Heart right ventricle (tissue), 16 donors: Measurements from ENCODE around the gene CDCA7L. TPM values are rescaled to one million over a fixed set of nuclear protein-coding genes. Genes with fewer than 3 reads are reported as not detected.

Source experiments
- ATAC-seq, 8 donors: fragments of 200-7000 bp; cut with Tn5 transposase; one replicate each; pipeline ENCODE4 v1.9.1; 2020; ENCODE audit warnings: mild to moderate bottlenecking in 8 of 8, moderate library complexity in 8 of 8, moderate number of reproducible peaks in 1 of 8
- DNase-seq, 2 donors: peaks; one replicate each; pipeline ENCODE4 v3.0.0-alpha.2; 2020
- H3K27ac ChIP-seq, 10 donors: fragments of 200-600 bp; sonication (generic) in 2 of 10; one replicate each; pipeline versions ENCODE4 v1.5.0 to v1.8.0; 2020 to 2022; ENCODE audit warnings: mild to moderate bottlenecking in 3 of 10
- H3K27me3 ChIP-seq, 7 donors: fragments of 200-600 bp; one replicate each; pipeline ENCODE4 v1.8.0; 2021 to 2022; ENCODE audit warnings: mild to moderate bottlenecking in 2 of 7
- H3K36me3 ChIP-seq, 9 donors: fragments of 200-600 bp; sonication (generic) in 1 of 9; one replicate each; pipeline versions ENCODE4 v1.5.0 to v1.8.0; 2020 to 2022; ENCODE audit warnings: mild to moderate bottlenecking in 2 of 9
- H3K4me1 ChIP-seq, 9 donors: fragments of 200-600 bp; sonication (generic) in 1 of 9; one replicate each; pipeline versions ENCODE4 v1.5.0 to v1.8.0; 2020 to 2022; ENCODE audit warnings: mild to moderate bottlenecking in 4 of 9
- H3K4me3 ChIP-seq, 10 donors: fragments of 200-600 bp; sonication (generic) in 2 of 10; one replicate each; pipeline versions ENCODE4 v1.5.0 to v1.8.0; 2020 to 2022; ENCODE audit warnings: mild to moderate bottlenecking in 7 of 10, moderate library complexity in 2 of 10
- H3K9me3 ChIP-seq, 11 donors: fragments of 200-600 bp in 10 of 11; sonication (generic) in 2 of 11; one replicate each; pipeline versions ENCODE4 v1.5.0 to v1.8.0; 2013 to 2022; ENCODE audit warnings: mild to moderate bottlenecking in 2 of 11, control low read depth in 1 of 11, moderate library complexity in 1 of 11
- CTCF ChIP-seq, 9 donors: fragments of 200-600 bp; sonication (generic) in 2 of 9; IDR thresholded peaks; one replicate each; pipeline versions ENCODE4 v1.5.0 to v1.8.0; 2021 to 2022; ENCODE audit warnings: antibody characterized with exemption in 9 of 9, mild to moderate bottlenecking in 5 of 9, moderate library complexity in 1 of 9
- WGBS, 2 donors: extraction: QIAGEN DNeasy Blood & Tissue Kit; methylation state at CpG; one replicate each; pipeline ENCODE4 v1.1.7; 2013; ENCODE audit warnings: inconsistent platforms in 1 of 2; 5-methylcytosine and 5-hydroxymethylcytosine counted together
- intact Hi-C, 10 donors: fragments of 100-400 bp; cut with DNase I; formaldehyde crosslinking; loops; one replicate each; pipeline versions ENCODE4 v1.11.1 to v1.14.2; 2022
- polyA plus RNA-seq, 2 donors: library from polyadenylated mRNA; stranded (reverse); fragments of 200-250 nt; gene quantifications; one replicate each; pipeline ENCODE4 v1.2.3, GENCODE V29; 2013
- total RNA-seq, 10 donors: library from RNA; stranded (reverse); fragmentation: NEBNext Ultra II Directional in 3 of 10; extraction: Animal tissue kit (Norgen Biotek cat#: 25700) in 3 of 10; gene quantifications; one replicate each; pipeline versions ENCODE4 v1.2.1 to v1.2.4, GENCODE V29; 2021 to 2023
- donor health status: Arrhythmogenic right ventricular cardiomyopathy.
- donor health status: ischemic (EF 13 %, LVEDD 7.1; RV severe dilation, severe dysfunction).
- donor health status: healthy with polysubstance abuse.
- donor health status: DM: no; HTN: yes; CAD: no.
- donor health status: DM: no; HTN: no; CAD: no.
- donor health status: ischemic (EF 25% LVEDD 6.9; RV normal size, moderate dysfunction).
- donor health status: ischemic (EF 25% LVEDD 5.7; RV mildly dilated, moderate dysfunction).
- donor health status: healthy.
- donor health status: DM: yes; HTN: yes; CAD: no.
- donor health status: Ischemic cardiomyopathy.
- donor health status: ischemic (EF 35%, LVEDD 5.7; RV mildly dilated, moderate dysfunction).
- donor health status: nonischemic (EF 11% LVEDD 7.7; RV severe dilation, severe dysfunction).
- donor health status: DM: yes; HTN: yes; CAD: no.
- donor health status: PGD.
- donor health status: ischemic (EF 29% LVEDD 5.4; RV normal size, mild dysfunction).
- donor health status: nonischemic (EF 23%, LVEDD 6.1; RV moderate dilation, normal function).

CDCA7L gene
- total and polyA plus RNA-seq, 12 donors = 10.6 to 59.1 (median 42.8) TPM

DNA sequence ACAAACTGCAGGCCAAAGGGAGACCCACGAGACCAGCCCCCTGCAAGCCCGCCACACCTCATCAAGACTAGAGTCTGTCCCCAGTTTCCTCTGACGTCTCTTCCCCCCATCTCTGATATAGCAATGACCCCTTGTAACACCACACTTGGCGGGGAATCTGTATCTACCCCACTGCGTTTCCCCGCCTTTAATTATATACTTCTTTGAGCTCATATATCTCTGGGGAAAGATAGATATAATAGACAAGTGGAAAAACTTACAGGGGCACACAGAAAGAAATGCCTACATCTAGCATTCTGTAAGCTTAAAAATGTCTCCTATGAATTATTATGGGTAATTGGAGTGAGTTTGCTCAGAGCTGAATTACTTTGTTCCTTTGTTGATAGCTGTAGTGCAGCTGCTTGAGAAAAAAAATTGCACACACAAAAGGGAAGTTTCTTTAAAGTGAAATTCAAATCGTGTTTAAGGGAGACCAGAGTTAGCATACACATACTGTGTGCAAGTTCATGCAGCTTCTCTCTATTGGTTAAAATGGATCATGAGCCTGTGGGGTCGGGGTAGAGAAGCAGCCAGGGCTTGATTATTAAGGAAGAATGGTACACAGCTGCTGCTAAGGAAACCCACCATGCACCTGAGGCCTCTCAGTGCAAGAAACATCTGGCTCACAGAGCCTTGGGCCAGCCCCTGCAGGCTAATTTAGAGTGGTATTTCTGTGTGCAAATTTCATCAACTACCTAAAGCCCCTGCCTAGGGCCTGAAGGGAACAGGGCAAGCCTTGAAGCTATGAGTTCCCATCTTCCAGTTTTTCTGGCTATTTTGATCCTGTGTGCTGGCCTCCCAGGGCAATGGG is 32.5 kb downstream of the CDCA7L start:
- Histone ChIP-seq H3K27ac (peak overlapping the region in 7 of 10 donors; percentile 1 to 79 (median 50)), H3K27me3 (no peaks in the 10 kb centered on the region), H3K36me3 (peaks cover 0 to 22% (median 3%) of the 10 kb centered on the region in 9 donors), H3K9me3 (no peaks in the 10 kb centered on the region), H3K4me1 (peaks cover 2 to 58% (median 21%) of the 10 kb centered on the region in 9 donors), H3K4me3 (no peak overlapping the region)
- no peak for ATAC-seq
- no peak for TF ChIP-seq CTCF (IDR thresholded peaks at IDR 0.05)
- no peak for DNase-seq
- WGBS, 2 donors = 75 to 80% methylated on average over 8 of the region's 8 CpGs
- intact Hi-C loops = loop anchor here in 1 of 10 donors (5.0 kb wide), 1 partner anchor 34 kb away; the partner anchor contains the start of gene CDCA7L

DNA sequence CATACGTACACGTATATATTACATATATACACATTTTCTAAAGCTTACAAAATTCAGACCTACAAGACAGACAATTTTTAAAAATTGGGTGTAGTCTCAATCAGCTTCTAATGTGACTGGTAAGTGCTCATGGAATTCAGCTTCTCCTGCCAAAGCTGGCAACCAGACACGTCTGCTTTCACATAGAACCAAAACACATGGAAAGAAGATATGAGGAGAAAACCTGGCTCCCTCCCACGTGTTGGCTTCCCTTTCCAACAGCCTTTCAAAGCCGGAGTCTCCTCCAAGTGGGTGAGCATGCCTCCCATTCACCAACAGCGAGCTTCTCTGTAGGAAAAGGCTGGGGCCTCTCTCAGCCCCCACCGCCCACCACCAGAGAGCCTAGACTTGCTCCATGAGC is 33.4 kb downstream of the CDCA7L start:
- ATAC-seq (peak; percentile 43 to 87 (median 77)), DNase-seq (peak; percentile 48 to 76)
- Histone ChIP-seq H3K4me1 (peaks cover 2 to 58% (median 17%) of the 10 kb centered on the region in 9 donors), H3K36me3 (peaks cover 0 to 27% (median 3%) of the 10 kb centered on the region in 9 donors), H3K27ac (peak overlapping the region in 8 of 10 donors; percentile 10 to 79 (median 53)), H3K27me3 (no peaks in the 10 kb centered on the region), H3K9me3 (no peaks in the 10 kb centered on the region), H3K4me3 (no peak overlapping the region)
- 41 to 56% methylated on average over 7 of the region's 7 CpGs for WGBS, 2 donors
- TF ChIP-seq CTCF (IDR thresholded peaks at IDR 0.05) = no peak
- intact Hi-C loops = loop anchor here in 1 of 10 donors (5.0 kb wide), 1 partner anchor 35 kb away; the partner anchor contains the start of gene CDCA7L

GRCh38 chr7:21911341-21911875 is 34.3 kb downstream of the CDCA7L start:
- DNase-seq = no peak
- peak overlapping the region in 6 of 10 donors; percentile 26 to 79 (median 56) for H3K27ac ChIP-seq
- H3K9me3 ChIP-seq = no peaks in the 10 kb centered on the region
- no peak for TF ChIP-seq CTCF (IDR thresholded peaks at IDR 0.05)
- WGBS, 2 donors = 83 to 84% methylated on average over 8 of the region's 8 CpGs
- intact Hi-C loops = loop anchor here in 1 of 10 donors (2.0 to 5.0 kb wide), 2 partner anchors 36 to 485 kb away; partner anchors contain the start of gene CDCA7L
- no peak overlapping the region for H3K4me3 ChIP-seq
- no peak for ATAC-seq
- peaks cover 0 to 34% (median 4%) of the 10 kb centered on the region in 9 donors for H3K36me3 ChIP-seq
- peaks cover 2 to 56% (median 17%) of the 10 kb centered on the region in 9 donors for H3K4me1 ChIP-seq
- no peaks in the 10 kb centered on the region for H3K27me3 ChIP-seq

- Histone ChIP-seq H3K27ac (peak overlapping the region; percentile 31 to 79 (median 65)), H3K27me3 (no peaks in the 10 kb centered on the region), H3K9me3 (no peaks in the 10 kb centered on the region), H3K4me3 (no peak overlapping the region), H3K36me3 (peaks cover 0 to 38% (median 15%) of the 10 kb centered on the region in 9 donors), H3K4me1 (peaks cover 2 to 56% (median 17%) of the 10 kb centered on the region in 9 donors)
- peak; percentile 59 to 90 (median 84) for ATAC-seq
- DNase-seq = peak in 1 of 2 donors; percentile 33
- WGBS, 2 donors = 58 to 70% methylated on average over 6 of the region's 6 CpGs
- TF ChIP-seq CTCF (IDR thresholded peaks at IDR 0.05) = no peak
- intact Hi-C loops = loop anchor here in 1 of 10 donors (2.0 to 5.0 kb wide), 2 partner anchors 37 to 483 kb away; partner anchors contain the start of gene CDCA7L
Observed at GRCh38 chr7:21910253-21910652, 35.4 kb downstream of the CDCA7L start.
